ENCODE data around the gene ACADL.

- TF ChIP-seq, protein P1, sequence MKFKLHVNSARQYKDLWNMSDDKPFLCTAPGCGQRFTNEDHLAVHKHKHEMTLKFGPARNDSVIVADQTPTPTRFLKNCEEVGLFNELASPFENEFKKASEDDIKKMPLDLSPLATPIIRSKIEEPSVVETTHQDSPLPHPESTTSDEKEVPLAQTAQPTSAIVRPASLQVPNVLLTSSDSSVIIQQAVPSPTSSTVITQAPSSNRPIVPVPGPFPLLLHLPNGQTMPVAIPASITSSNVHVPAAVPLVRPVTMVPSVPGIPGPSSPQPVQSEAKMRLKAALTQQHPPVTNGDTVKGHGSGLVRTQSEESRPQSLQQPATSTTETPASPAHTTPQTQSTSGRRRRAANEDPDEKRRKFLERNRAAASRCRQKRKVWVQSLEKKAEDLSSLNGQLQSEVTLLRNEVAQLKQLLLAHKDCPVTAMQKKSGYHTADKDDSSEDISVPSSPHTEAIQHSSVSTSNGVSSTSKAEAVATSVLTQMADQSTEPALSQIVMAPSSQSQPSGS (IDR thresholded peaks at IDR 0.05; ENCODE audit: low read length): no peak
- TF ChIP-seq BACH1 (IDR thresholded peaks at IDR 0.05; ENCODE audit: low read length) (no peak), CTCF (IDR thresholded peaks at IDR 0.05; ENCODE audit: control extremely low read depth in 1 of 3, insufficient read depth in 1 of 3, low read depth in 1 of 3, low read length in 3 of 3) (peak in 2 of 3 experiments; percentile 46 to 48; a peak in 2 of 4 replicates), NRF1 (IDR thresholded peaks at IDR 0.05; ENCODE audit: low read depth, low read length) (no peak), RAD21 (IDR thresholded peaks at IDR 0.05 in 1 of 2, conservative IDR thresholded peaks at IDR 0.05 in 1 of 2; ENCODE audit: low read depth in 2 of 2, low read length in 2 of 2) (peak; percentile 83 to 88), HDAC2 (IDR thresholded peaks at IDR 0.05; ENCODE audit: borderline replicate concordance in 1 of 2, low read depth in 2 of 2, low read length in 2 of 2) (no peak), CEBPB (IDR thresholded peaks at IDR 0.05; ENCODE audit: low read depth, low read length) (no peak), EZH2 (IDR thresholded peaks at IDR 0.05; ENCODE audit: low read depth, low read length, severe bottlenecking) (no peak), GABPA (IDR thresholded peaks at IDR 0.05; ENCODE audit: borderline replicate concordance, insufficient read depth, low read length) (no peak), HDAC6 (IDR thresholded peaks at IDR 0.05; ENCODE audit: low read depth, low read length) (no peak), RFX5 (IDR thresholded peaks at IDR 0.05; ENCODE audit: borderline replicate concordance, low read depth, low read length) (no peak), POLR2AphosphoS5 (IDR thresholded peaks at IDR 0.05; ENCODE audit: low read depth, low read length) (no peak)
These were observed 30.0 kb downstream of the ACADL start for GRCh38 chr2:210195101-210195852.

Measured in H1 (cell line).